HepG2 (cell line): Measurements from ENCODE around the gene CTDP1. TPM values are rescaled to one million over a fixed set of nuclear protein-coding genes. Genes with fewer than 3 reads are reported as not detected.

Source experiments
- ATAC-seq: fragments of 200-7000 bp; cut with Tn5 transposase; 3 replicates; pipeline ENCODE4 v1.9.1; 2020; ENCODE audit warnings: mild to moderate bottlenecking, moderate library complexity
- BruUV-seq: library from RNA; stranded (reverse); fragments of 400-500 nt; replicated peaks from 2 replicates; lab custom pipeline; 2021; lab: Mats Ljungman, UMichigan
- CTCF ChIA-PET: fragments of 300-600 bp; formaldehyde crosslinking; extraction: SDS; loops from one replicate; lab custom pipeline; 2021; ENCODE audit warnings: low total read pairs, inconsistent platforms, low intra/inter-chr PET ratio; lab: Yijun Ruan, JAX
- POLR2A ChIA-PET: fragments of 350-600 bp; sonication (Branson Sonifier 250); formaldehyde crosslinking; loops from one replicate; lab custom pipeline; 2020; ENCODE audit warnings: antibody characterized with exemption, inconsistent platforms; lab: Yijun Ruan, JAX
- DNase-seq: peaks from one replicate; pipeline ENCODE4 v3.0.0-alpha.2; 2015; ENCODE audit warnings: low spot score
- FAIRE-seq: peaks from 3 replicates; lab custom pipeline; 2011; peaks lifted over from hg19 to GRCh38; lab: Jason Lieb, UNC
- H2AFZ ChIP-seq: one replicate; pipeline ENCODE4 v1.6.1; 2011; ENCODE audit warnings: low read length, inconsistent platforms
- H3K27ac ChIP-seq: fragments of 300-600 bp; 3 replicates; pipeline ENCODE4 v1.8.0; 2011; ENCODE audit warnings: mixed run types, mild to moderate bottlenecking, mixed read lengths, low read length, inconsistent platforms; ENCODE audit not compliant: insufficient read depth; ENCODE audit errors: extremely low read length
- H3K27me3 ChIP-seq, 2 experiments: fragments of 200-600 bp in 1 of 2; 2 replicates in 1 of 2; 3 replicates in 1 of 2; pipeline versions ENCODE4 v1.6.0 to v1.8.0; 2011; ENCODE audit warnings: low read length in 2 of 2, mild to moderate bottlenecking in 2 of 2, moderate library complexity in 2 of 2, inconsistent platforms in 1 of 2; ENCODE audit not compliant: insufficient read depth in 2 of 2, control insufficient read depth in 1 of 2
- H3K36me3 ChIP-seq, 2 experiments: fragments of 200-600 bp in 1 of 2; replicated peaks in 1 of 2; 2 replicates in 1 of 2; 3 replicates in 1 of 2; pipeline versions ENCODE4 v1.5.1 to v1.8.0; 2011; ENCODE audit warnings: low read length in 2 of 2, inconsistent platforms in 1 of 2; ENCODE audit not compliant: insufficient read depth in 2 of 2, control insufficient read depth in 1 of 2
- H3K4me1 ChIP-seq: 2 replicates; pipeline ENCODE4 v1.5.1; 2012; ENCODE audit warnings: low read length, inconsistent platforms; ENCODE audit not compliant: insufficient read depth
- H3K4me2 ChIP-seq: 2 replicates; pipeline ENCODE4 v1.6.0; 2011; ENCODE audit warnings: low read depth, low read length, inconsistent platforms
- H3K4me3 ChIP-seq, 3 experiments: fragments of 200-600 bp in 1 of 3; sonication (generic), shearing (Covaris generic) in 1 of 3; replicated peaks in 1 of 3; 2 replicates each; pipeline ENCODE4 v1.5.1; 2011 to 2016; ENCODE audit warnings: low read length in 3 of 3, inconsistent platforms in 2 of 3, low read depth in 2 of 3, mild to moderate bottlenecking in 2 of 3, control low read depth in 1 of 3, mixed read lengths in 1 of 3; ENCODE audit not compliant: insufficient read depth in 1 of 3
- H3K79me2 ChIP-seq: one replicate; pipeline ENCODE4 v1.6.1; 2011; ENCODE audit warnings: low read length, inconsistent platforms; ENCODE audit not compliant: insufficient read depth
- H3K9ac ChIP-seq: 2 replicates; pipeline ENCODE4 v1.6.0; 2011; ENCODE audit warnings: mild to moderate bottlenecking, low read depth, low read length, inconsistent platforms; ENCODE audit not compliant: insufficient read depth
- H3K9me3 ChIP-seq: 2 replicates; pipeline ENCODE4 v1.5.1; 2012; ENCODE audit warnings: mild to moderate bottlenecking, low read length
- H4K20me1 ChIP-seq: 2 replicates; pipeline ENCODE4 v1.6.0; 2011; ENCODE audit warnings: inconsistent platforms, mild to moderate bottlenecking, low read length, moderate library complexity; ENCODE audit not compliant: insufficient read depth
- BORCS8-MEF2B ChIP-seq: sonication (generic); formaldehyde crosslinking; IDR thresholded peaks from 2 replicates; pipeline ENCODE4 v1.8.0; 2022; ENCODE audit warnings: mild to moderate bottlenecking, missing genetic modification reagents
- EEA1 ChIP-seq: sonication (generic); formaldehyde crosslinking; IDR thresholded peaks from 2 replicates; pipeline ENCODE4 v1.5.1; 2020; ENCODE audit warnings: mild to moderate bottlenecking, missing genetic modification reagents, borderline replicate concordance
- FLYWCH1 ChIP-seq: sonication (generic); formaldehyde crosslinking; IDR thresholded peaks from 2 replicates; pipeline ENCODE4 v1.8.1; 2023; ENCODE audit warnings: mild to moderate bottlenecking, missing genetic modification reagents
- HDAC6 ChIP-seq: fragments of 200-600 bp; sonication (generic); IDR thresholded peaks from 2 replicates; pipeline ENCODE4 v1.7.0; 2017; ENCODE audit warnings: mild to moderate bottlenecking, antibody characterized with exemption, low read length, low read depth
- HMGXB4 ChIP-seq, 2 experiments: sonication (generic) in 1 of 2; formaldehyde crosslinking in 1 of 2; IDR thresholded peaks; 2 replicates each; pipeline versions ENCODE4 v1.4.0 to v1.6.1; 2018 to 2020; ENCODE audit warnings: missing genetic modification reagents in 2 of 2, borderline replicate concordance in 1 of 2, low read depth in 1 of 2, mild to moderate bottlenecking in 1 of 2, missing biosample characterization in 1 of 2
- KAT7 ChIP-seq: IDR thresholded peaks from 2 replicates; pipeline ENCODE4 v1.6.1; 2018; ENCODE audit warnings: borderline replicate concordance, missing compliant biosample characterization
- PTBP1 ChIP-seq: fragments of 200-400 bp; formaldehyde crosslinking; IDR thresholded peaks from 2 replicates; pipeline ENCODE4 v1.6.1; 2018; ENCODE audit warnings: low read length, low read depth; ENCODE audit not compliant: poor library complexity, severe bottlenecking
- ZNF713 ChIP-seq: sonication (generic); formaldehyde crosslinking; IDR thresholded peaks from 2 replicates; pipeline ENCODE4 v1.4.0; 2020; ENCODE audit warnings: mild to moderate bottlenecking, missing genetic modification reagents
- ZNF83 ChIP-seq: sonication (generic); formaldehyde crosslinking; IDR thresholded peaks from 2 replicates; pipeline ENCODE4 v1.4.0; 2020; ENCODE audit warnings: missing genetic modification reagents, mild to moderate bottlenecking, borderline replicate concordance
- WGBS: methylation state at CpG from one replicate; pipeline ENCODE4 v1.1.6; 2017; ENCODE audit warnings: low lambda C conversion rate; 5-methylcytosine and 5-hydroxymethylcytosine counted together
- in situ Hi-C: cut with HindIII; loops from 2 replicates; pipeline ENCODE4 v1.10.0; 2017; ENCODE audit warnings: low pct_unique_long_range_greater_than_20kb; ENCODE audit not compliant: extremely low pct_ligation_motif_present
- intact Hi-C: fragments of 100-400 bp; cut with micrococcal nuclease; formaldehyde crosslinking; loops from one replicate; pipeline ENCODE4 v1.10.0; 2022; ENCODE audit not compliant: unreplicated experiment
- polyA plus RNA-seq, 8 experiments: library from polyadenylated mRNA; depleted of rRNA in 3 of 8; stranded (reverse) in 7 of 8; unstranded in 1 of 8; fragments of >200 nt; fragmentation: Illumina TruSeq in 4 of 8; extraction: Trizol in 4 of 8; gene quantifications; 2 replicates each; pipeline versions ENCODE4 v1.2.1 to v1.2.3, GENCODE V29; 2011 to 2016; ENCODE audit warnings: low read depth in 4 of 8, missing spikeins in 1 of 8, mixed read lengths in 1 of 8; ENCODE audit not compliant: insufficient read depth in 1 of 8
- total RNA-seq, 5 experiments: library from RNA; depleted of rRNA; stranded (reverse); fragments of >200 nt; fragmentation: Illumina TruSeq; extraction: Trizol; gene quantifications; 2 replicates each; pipeline ENCODE4 v1.2.3, GENCODE V29; 2016; ENCODE audit warnings: low read depth in 1 of 5

CTDP1 gene
- total and polyA plus RNA-seq, 2 of the 13 experiments (the other 11 are each of a cell fraction or from before 2014, with no cell fraction given): 6.9 to 11.0 TPM

- Histone ChIP-seq H3K27me3 (no peaks in the 10 kb centered on the region), H3K36me3 (peaks cover 12 to 44% of the 10 kb centered on the region in 2 experiments; a peak in 4 of 5 replicates), H3K4me2 (no peak overlapping the region), H3K27ac (no peak overlapping the region), H3K4me1 (no peaks in the 10 kb centered on the region), H3K9me3 (no peaks in the 10 kb centered on the region), H3K4me3 (no peak overlapping the region), H3K9ac (no peak overlapping the region), H3K79me2 (peaks cover 7% of the 10 kb centered on the region), H4K20me1 (no peaks in the 10 kb centered on the region), H2AFZ (no peak overlapping the region)
- ATAC-seq (no peak), DNase-seq (no peak), FAIRE-seq (no peak)
- TF ChIP-seq FLYWCH1 (CRISPR knock-in tag) (no peak), PTBP1 (no peak), EEA1 (CRISPR knock-in tag) (no peak), KAT7 (CRISPR knock-in tag) (no peak), HDAC6 (no peak), ZNF83 (CRISPR knock-in tag) (no peak), ZNF713 (CRISPR knock-in tag) (no peak), HMGXB4 (CRISPR knock-in tag; IDR thresholded peaks at IDR 0.05; ENCODE audit: borderline replicate concordance in 1 of 2, low read depth in 1 of 2) (no peak), BORCS8-MEF2B (CRISPR knock-in tag) (no peak)
- CTCF ChIA-PET: no interaction called here
- intact Hi-C loops (no loop called here), in situ Hi-C loops (no loop called here)
- BruUV-seq: no TSS peak
- 93% methylated on average over 40 of the region's 53 CpGs for WGBS
- POLR2A ChIA-PET: no interaction called here
These were observed 16.6 kb downstream of the CTDP1 start for GRCh38 chr18:79695856-79696850.
